Panc1 (cell line): ENCODE measurements around the gene WRNIP1. TPM values are rescaled to one million over a fixed set of nuclear protein-coding genes. Genes with fewer than 3 reads are reported as not detected.

ENCODE experiments used
- ATAC-seq: fragments of 200-7000 bp; cut with Tn5 transposase; 2 replicates; pipeline ENCODE4 v1.9.1; 2020; ENCODE audit warnings: mild to moderate bottlenecking, moderate library complexity
- BruUV-seq: library from RNA; stranded (reverse); fragments of 400-500 nt; replicated peaks from 2 replicates; lab custom pipeline; 2021; lab: Mats Ljungman, UMichigan
- CTCF ChIA-PET: fragments of 300-600 bp; sonication (Branson Sonifier 250); formaldehyde crosslinking; loops from one replicate; lab custom pipeline; 2022; ENCODE audit warnings: antibody characterized with exemption; lab: Charles Lee
- POLR2A ChIA-PET: fragments of 300-600 bp; sonication (Branson Sonifier 250); formaldehyde crosslinking; loops from one replicate; lab custom pipeline; 2022; ENCODE audit warnings: antibody characterized with exemption; lab: Charles Lee
- DNase-seq: peaks from one replicate; pipeline ENCODE4 v3.0.0-alpha.2; 2010; ENCODE audit warnings: low read depth, low spot score
- H3K27ac ChIP-seq: 2 replicates; pipeline ENCODE4 v1.5.1; 2011; ENCODE audit warnings: mild to moderate bottlenecking, low read length, inconsistent platforms
- H3K27me3 ChIP-seq: fragments of 200-500 bp; sonication (Bioruptor generic); 2 replicates; pipeline ENCODE4 v1.6.0; 2014; ENCODE audit warnings: low read length, inconsistent platforms; ENCODE audit not compliant: control insufficient read depth, insufficient read depth
- H3K36me3 ChIP-seq: fragments of 200-500 bp; sonication (Bioruptor generic); 2 replicates; pipeline ENCODE4 v1.5.1; 2014; ENCODE audit warnings: inconsistent platforms, mild to moderate bottlenecking, low read length, moderate library complexity; ENCODE audit not compliant: control insufficient read depth, insufficient read depth
- H3K4me1 ChIP-seq: 2 replicates; pipeline ENCODE4 v1.5.1; 2011; ENCODE audit warnings: inconsistent platforms, mild to moderate bottlenecking, low read length, moderate library complexity; ENCODE audit not compliant: control insufficient read depth, insufficient read depth
- H3K4me3 ChIP-seq, 2 experiments: 2 replicates each; pipeline ENCODE4 v1.5.1; 2011 to 2012; ENCODE audit warnings: low read depth in 2 of 2, low read length in 2 of 2, mild to moderate bottlenecking in 2 of 2, inconsistent platforms in 1 of 2, moderate library complexity in 1 of 2
- H3K9me3 ChIP-seq: fragments of 200-500 bp; sonication (Bioruptor generic); 2 replicates; pipeline ENCODE4 v1.5.1; 2014; ENCODE audit warnings: low read depth, mild to moderate bottlenecking, inconsistent platforms, low read length, moderate library complexity; ENCODE audit not compliant: control insufficient read depth, insufficient read depth
- CTCF ChIP-seq: fragments of 450-650 bp; IDR thresholded peaks from 2 replicates; pipeline ENCODE4 v1.5.1; 2017; ENCODE audit warnings: mild to moderate bottlenecking
- POLR2AphosphoS5 ChIP-seq: IDR thresholded peaks from 2 replicates; pipeline ENCODE4 v1.6.1; 2012; ENCODE audit warnings: mild to moderate bottlenecking, low read depth, low read length, moderate library complexity
- REST ChIP-seq, 2 experiments: IDR thresholded peaks; 2 replicates each; pipeline ENCODE4 v1.6.1; 2011 to 2012; ENCODE audit warnings: low read depth in 2 of 2, control low read depth in 1 of 2, low read length in 1 of 2, mild to moderate bottlenecking in 1 of 2, moderate library complexity in 1 of 2; ENCODE audit not compliant: insufficient read depth in 1 of 2
- SIN3A ChIP-seq: IDR thresholded peaks from 2 replicates; pipeline ENCODE4 v1.6.1; 2012; ENCODE audit warnings: low read depth, mild to moderate bottlenecking, low read length, moderate library complexity, borderline replicate concordance; ENCODE audit not compliant: insufficient read depth
- TCF7L2 ChIP-seq: IDR thresholded peaks from 2 replicates; pipeline ENCODE4 v1.6.1; 2011; ENCODE audit warnings: mild to moderate bottlenecking, low read depth, low read length, inconsistent platforms
- in situ Hi-C: cut with HindIII; loops from 2 replicates; pipeline ENCODE4 v1.10.0; 2016; ENCODE audit warnings: low sequenced_read_pairs, low pct_unique_long_range_greater_than_20kb
- intact Hi-C: fragments of 100-400 bp; cut with micrococcal nuclease; formaldehyde crosslinking; loops from one replicate; pipeline ENCODE4 v1.10.0; 2022; ENCODE audit not compliant: unreplicated experiment
- total RNA-seq: library from RNA; stranded (reverse); gene quantifications from one replicate; pipeline ENCODE4 v1.2.1, GENCODE V29; 2021; ENCODE audit not compliant: unreplicated experiment

WRNIP1 gene
- total RNA-seq, 1 experiment from 2014 or later: 69.1 TPM

GRCh38 chr6:2829253-2829652 is 64.1 kb downstream of the WRNIP1 start:
- no peaks in the 10 kb centered on the region for H3K4me1 ChIP-seq
- in situ Hi-C loops (no loop called here), intact Hi-C loops (no loop called here)
- POLR2A ChIA-PET: no interaction called here
- ATAC-seq (no peak), DNase-seq (no peak)
- no peaks in the 10 kb centered on the region for H3K9me3 ChIP-seq
- no TSS peak for BruUV-seq
- CTCF ChIA-PET: no interaction called here
- H3K4me3 ChIP-seq: no peak overlapping the region
- no peaks in the 10 kb centered on the region for H3K36me3 ChIP-seq
- no peak for TF ChIP-seq REST (IDR thresholded peaks at IDR 0.05; ENCODE audit: insufficient read depth in 1 of 2, low read depth in 2 of 2, low read length in 1 of 2)
- no peak for TF ChIP-seq TCF7L2
- TF ChIP-seq POLR2AphosphoS5: no peak
- TF ChIP-seq CTCF: no peak
- TF ChIP-seq SIN3A: no peak
- no peaks in the 10 kb centered on the region for H3K27me3 ChIP-seq
- no peak overlapping the region for H3K27ac ChIP-seq

GRCh38 chr6:2830183-2830582 is 65.0 kb downstream of the WRNIP1 start:
- ChIA-PET POLR2A (no interaction called here), CTCF (no interaction called here)
- Histone ChIP-seq H3K4me1 (no peaks in the 10 kb centered on the region), H3K27ac (no peak overlapping the region), H3K4me3 (no peak overlapping the region), H3K9me3 (no peaks in the 10 kb centered on the region), H3K27me3 (no peaks in the 10 kb centered on the region), H3K36me3 (peaks cover 4% of the 10 kb centered on the region; the same call in 1 of the 2 replicates)
- ATAC-seq (no peak), DNase-seq (no peak)
- in situ Hi-C loops: no loop called here
- TF ChIP-seq POLR2AphosphoS5: no peak
- TF ChIP-seq CTCF: no peak
- no peak for TF ChIP-seq REST (IDR thresholded peaks at IDR 0.05; ENCODE audit: insufficient read depth in 1 of 2, low read depth in 2 of 2, low read length in 1 of 2)
- TF ChIP-seq TCF7L2: no peak
- no peak for TF ChIP-seq SIN3A
- intact Hi-C loops: no loop called here
- no TSS peak for BruUV-seq
